ENCODE data around the gene UBXN1.

GRCh38 chr11:62632492-62632891 lies 46.4 kb downstream of the UBXN1 start:
- TF ChIP-seq POLR2A (IDR thresholded peaks at IDR 0.05), result no peak
- no peak for TF ChIP-seq CTCF (IDR thresholded peaks at IDR 0.05)
